Motor neuron (in vitro differentiated cells): ENCODE results near the gene PIN4. TPM values are rescaled to one million over a fixed set of nuclear protein-coding genes. Genes with fewer than 3 reads are reported as not detected.
"Not testable (repeated sequence)": the region's sequence is repeated elsewhere in the genome, so short reads cannot be mapped to it uniquely, and the experiment has no call there.

Experiments
- ATAC-seq, 8 experiments: fragments of 200-7000 bp; cut with Tn5 transposase; replicated peaks in 6 of 8; 2 replicates each; pipeline ENCODE4 v1.8.0; 2021; ENCODE audit warnings: mild to moderate bottlenecking in 8 of 8, moderate library complexity in 8 of 8
- H3K27ac ChIP-seq, 2 donors: fragments of 250-450 bp; sonication (Bioruptor Pico); 2 replicates each; pipeline ENCODE4 v1.9.0; 2021; ENCODE audit warnings: antibody characterized with exemption in 2 of 2, mild to moderate bottlenecking in 2 of 2, moderate library complexity in 1 of 2
- H3K4me1 ChIP-seq, 2 donors: fragments of 250-450 bp; sonication (Bioruptor Pico); replicated peaks in 1 of 2; 2 replicates each; pipeline ENCODE4 v1.6.1; 2021; ENCODE audit warnings: antibody characterized with exemption in 2 of 2, mild to moderate bottlenecking in 2 of 2, moderate library complexity in 1 of 2
- H3K4me3 ChIP-seq, 5 donors: fragments of 250-450 bp; sonication (Bioruptor Pico); 2 replicates each; pipeline ENCODE4 v1.9.0; 2021; ENCODE audit warnings: antibody characterized with exemption in 5 of 5, mild to moderate bottlenecking in 5 of 5, moderate library complexity in 4 of 5
- WGBS, 10 experiments: fragments of 450-650 bp; shearing (Covaris generic); methylation state at CpG; one replicate each; pipeline ENCODE4 v1.0.0; 2022; 5-methylcytosine and 5-hydroxymethylcytosine counted together
- in situ Hi-C, 9 experiments: fragments of 400-800 bp; cut with MboI; loops; one replicate each; pipeline ENCODE4 v1.15.0; 2021; ENCODE audit warnings: low sequenced_read_pairs in 9 of 9, low pct_unique_long_range_greater_than_20kb in 2 of 9; ENCODE audit not compliant: unreplicated experiment in 9 of 9
- total RNA-seq, 8 experiments: library from RNA; unstranded; fragments of 300-600 nt; gene quantifications; 2 replicates each; pipeline versions ENCODE4 v1.2.3 to v1.2.4, GENCODE V29; 2022

PIN4 gene
- total RNA-seq, 8 experiments from 2014 or later, result 20.5 to 54.3 (median 32.4) TPM

DNA sequence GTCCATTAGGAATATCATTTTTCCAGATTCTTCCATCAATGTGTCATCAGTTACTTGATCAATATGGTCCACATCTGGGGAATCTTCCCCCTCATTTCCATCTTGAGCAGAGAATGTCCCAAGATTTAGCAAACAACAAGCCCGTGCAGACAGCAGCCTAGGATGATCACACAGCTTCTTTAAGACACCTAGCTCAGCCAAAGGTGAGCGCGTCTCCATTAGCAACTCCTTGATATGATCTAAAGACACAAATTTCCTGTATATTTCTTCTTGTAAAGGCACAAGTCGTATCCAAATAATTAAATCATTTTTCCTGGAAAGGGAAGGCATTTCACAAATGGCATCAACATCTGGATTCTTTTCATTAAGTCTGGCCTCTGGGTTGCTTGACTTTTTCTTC lies 25.8 kb downstream of the PIN4 start:
- in situ Hi-C loops, result no loop called here
- Histone ChIP-seq H3K4me1 (no peaks in the 10 kb centered on the region), H3K4me3 (no peak overlapping the region), H3K27ac (no peak overlapping the region)
- no peak for ATAC-seq
- 20 to 100% (median 76%) methylated on average over 1 to 4 of the region's 4 CpGs; no CpG with 5 or more reads in 7 of the 10 experiments for WGBS, 10 experiments

DNA sequence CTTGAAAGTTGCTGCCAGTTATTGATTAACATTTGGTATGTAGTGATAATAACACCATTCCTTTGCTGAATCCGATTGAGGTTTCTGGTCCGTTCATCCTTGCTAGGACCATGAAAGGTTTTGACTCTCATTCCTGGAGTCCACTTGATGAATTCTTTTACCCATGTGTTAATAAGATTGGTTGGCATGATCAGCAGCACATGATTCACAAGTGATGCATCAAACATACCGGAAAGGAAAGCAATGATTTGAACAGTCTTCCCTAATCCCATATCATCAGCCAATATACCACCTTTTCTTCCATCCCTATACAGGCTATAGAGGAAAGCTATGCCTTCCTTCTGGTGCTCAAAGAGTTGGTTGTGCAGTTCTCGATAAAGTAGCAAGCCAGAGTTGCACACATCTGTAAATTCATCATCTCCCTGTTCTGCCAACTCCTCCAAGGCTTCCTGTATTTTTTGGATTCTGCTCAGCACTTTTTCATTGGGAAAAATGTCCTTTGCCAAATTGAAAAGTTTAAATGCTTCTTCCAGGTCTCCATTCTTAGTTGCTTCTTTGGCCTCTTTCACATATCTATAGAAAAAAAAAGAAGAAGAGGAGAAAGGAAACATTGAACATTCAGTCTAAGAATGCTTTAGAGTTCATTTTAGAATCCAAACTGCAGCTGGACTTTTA lies 26.7 kb downstream of the PIN4 start:
- no peaks in the 10 kb centered on the region for H3K4me1 ChIP-seq
- no peak overlapping the region for H3K27ac ChIP-seq
- no peak for ATAC-seq
- in situ Hi-C loops, result no loop called here
- no peak overlapping the region for H3K4me3 ChIP-seq
- WGBS, 10 experiments, result 20 to 100% (median 77%) methylated on average over 1 to 3 of the region's 4 CpGs; no CpG with 5 or more reads in 7 of the 10 experiments

DNA sequence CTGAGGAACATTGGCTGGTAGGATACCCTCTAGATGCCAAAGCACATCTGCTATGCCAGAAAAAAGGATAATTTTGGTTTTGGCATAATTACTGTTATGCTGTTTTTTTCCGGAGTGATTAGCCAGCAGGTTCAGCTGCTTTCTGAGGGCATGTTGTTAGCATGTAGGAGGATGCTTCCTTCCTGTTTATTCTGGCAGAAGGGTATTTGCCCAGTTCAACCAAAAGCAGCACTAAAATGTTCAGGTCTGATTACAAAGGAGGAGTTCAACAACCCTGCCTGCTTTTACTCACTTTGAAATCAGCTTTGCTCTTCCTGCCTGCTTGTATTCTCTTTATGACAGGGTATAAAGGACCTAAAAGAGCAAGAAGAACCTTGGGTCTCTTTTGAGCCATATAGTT lies 35.4 kb downstream of the PIN4 start:
- Histone ChIP-seq H3K4me3 (no peak overlapping the region), H3K4me1 (no peaks in the 10 kb centered on the region), H3K27ac (no peak overlapping the region)
- no peak for ATAC-seq
- in situ Hi-C loops, result no loop called here
- 0 to 57% methylated on average over 1 of the region's 1 CpG; no CpG with 5 or more reads in 8 of the 10 experiments for WGBS, 10 experiments

DNA sequence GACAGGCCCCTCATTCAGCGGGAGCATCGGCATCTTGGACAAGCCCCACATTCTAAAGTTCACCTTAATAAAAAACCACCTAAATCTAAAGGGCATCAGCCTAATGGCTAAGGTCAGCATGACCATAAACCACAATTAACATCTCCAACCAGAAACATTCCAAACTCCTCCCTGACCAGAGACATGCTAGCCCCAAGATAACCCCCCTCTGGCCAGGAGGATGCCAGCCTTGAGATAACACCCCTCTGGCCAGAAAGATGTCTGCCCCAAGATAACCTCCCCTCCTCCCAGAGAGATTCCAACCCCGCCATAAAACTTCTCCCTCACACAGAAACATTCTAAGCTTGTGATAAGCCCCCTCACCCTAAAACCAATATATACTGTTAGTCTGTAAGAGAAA lies 38.8 kb downstream of the PIN4 start:
- 58 to 100% (median 58%) methylated on average over 2 to 3 of the region's 3 CpGs; no CpG with 5 or more reads in 7 of the 10 experiments for WGBS, 10 experiments
- H3K4me3 ChIP-seq, H3K4me1 ChIP-seq, in situ Hi-C loops, H3K27ac ChIP-seq, ATAC-seq: not testable (repeated sequence)

DNA sequence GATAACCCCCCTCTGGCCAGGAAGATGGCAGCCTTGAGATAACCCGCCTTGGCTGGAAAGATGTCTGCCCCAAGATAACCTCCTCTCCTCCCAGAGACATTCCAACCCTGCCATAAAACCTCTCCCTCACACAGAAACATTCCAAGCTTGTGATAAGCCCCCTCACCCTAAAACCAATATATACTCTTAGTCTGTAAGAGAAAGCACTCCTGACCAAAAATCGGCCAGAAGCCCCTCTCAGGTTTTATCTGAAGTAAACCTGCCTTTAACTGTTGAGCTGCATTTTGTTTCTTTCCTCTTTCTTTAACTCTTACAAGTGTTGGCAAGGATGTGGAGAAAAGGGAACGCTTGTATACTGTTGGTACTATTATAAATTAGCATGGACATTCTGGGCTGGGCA lies 48.7 kb downstream of the PIN4 start:
- WGBS, 10 experiments, result 60 to 80% methylated on average over 1 of the region's 3 CpGs; no CpG with 5 or more reads in 8 of the 10 experiments
- Histone ChIP-seq H3K4me1 (no peaks in the 10 kb centered on the region), H3K27ac (no peak overlapping the region), H3K4me3 (no peak overlapping the region)
- no peak for ATAC-seq
- in situ Hi-C loops, result no loop called here

DNA sequence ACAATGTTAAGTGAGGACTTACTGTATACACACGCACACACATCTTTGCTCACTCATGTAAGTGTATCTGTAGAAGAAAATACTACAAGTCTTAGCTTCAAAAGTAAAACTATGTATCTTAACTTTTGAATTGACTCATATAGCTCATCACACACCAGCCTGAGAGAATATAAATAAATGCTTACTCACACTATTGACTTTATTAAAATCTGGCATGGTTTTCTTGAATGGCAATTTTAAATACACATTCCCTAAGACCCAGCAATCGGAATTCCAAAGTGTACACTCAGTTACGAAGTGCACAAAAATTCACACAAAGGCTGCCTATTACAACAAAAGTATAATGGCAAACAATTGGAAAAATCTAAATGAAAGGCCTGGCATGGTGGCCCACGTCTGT lies 55.3 kb downstream of the PIN4 start:
- Histone ChIP-seq H3K4me1 (no peaks in the 10 kb centered on the region), H3K4me3 (no peak overlapping the region), H3K27ac (no peak overlapping the region)
- WGBS, 10 experiments, result 64 to 80% methylated on average over 1 to 4 of the region's 4 CpGs; no CpG with 5 or more reads in 8 of the 10 experiments
- in situ Hi-C loops, result no loop called here
- no peak for ATAC-seq

DNA sequence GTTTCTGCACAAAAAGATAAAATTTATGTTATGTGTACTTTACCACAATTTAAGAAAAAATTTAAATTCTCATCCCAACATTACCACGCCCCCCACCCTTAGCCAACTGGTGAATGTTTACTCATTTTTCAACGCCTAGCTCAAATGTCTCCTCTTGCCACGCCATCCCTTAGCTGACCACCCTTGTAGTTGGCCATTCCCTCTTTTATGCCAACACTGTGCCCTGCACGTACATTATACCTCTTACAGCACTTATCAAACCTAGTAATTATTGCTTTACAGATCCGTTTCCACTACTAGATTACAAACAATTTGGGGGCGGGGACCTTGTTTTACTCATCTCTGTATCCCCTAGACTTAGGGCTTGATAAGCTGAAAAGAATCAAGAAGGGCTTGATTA lies 56.6 kb downstream of the PIN4 start:
- 0 to 40% (median 15%) methylated on average over 1 to 6 of the region's 6 CpGs; no CpG with 5 or more reads in 4 of the 10 experiments for WGBS, 10 experiments
- Histone ChIP-seq H3K4me3 (peak overlapping the region in 1 of 5 donors; percentile 41), H3K4me1 (no peaks in the 10 kb centered on the region), H3K27ac (no peak overlapping the region)
- ATAC-seq, result no peak
- in situ Hi-C loops, result no loop called here

DNA sequence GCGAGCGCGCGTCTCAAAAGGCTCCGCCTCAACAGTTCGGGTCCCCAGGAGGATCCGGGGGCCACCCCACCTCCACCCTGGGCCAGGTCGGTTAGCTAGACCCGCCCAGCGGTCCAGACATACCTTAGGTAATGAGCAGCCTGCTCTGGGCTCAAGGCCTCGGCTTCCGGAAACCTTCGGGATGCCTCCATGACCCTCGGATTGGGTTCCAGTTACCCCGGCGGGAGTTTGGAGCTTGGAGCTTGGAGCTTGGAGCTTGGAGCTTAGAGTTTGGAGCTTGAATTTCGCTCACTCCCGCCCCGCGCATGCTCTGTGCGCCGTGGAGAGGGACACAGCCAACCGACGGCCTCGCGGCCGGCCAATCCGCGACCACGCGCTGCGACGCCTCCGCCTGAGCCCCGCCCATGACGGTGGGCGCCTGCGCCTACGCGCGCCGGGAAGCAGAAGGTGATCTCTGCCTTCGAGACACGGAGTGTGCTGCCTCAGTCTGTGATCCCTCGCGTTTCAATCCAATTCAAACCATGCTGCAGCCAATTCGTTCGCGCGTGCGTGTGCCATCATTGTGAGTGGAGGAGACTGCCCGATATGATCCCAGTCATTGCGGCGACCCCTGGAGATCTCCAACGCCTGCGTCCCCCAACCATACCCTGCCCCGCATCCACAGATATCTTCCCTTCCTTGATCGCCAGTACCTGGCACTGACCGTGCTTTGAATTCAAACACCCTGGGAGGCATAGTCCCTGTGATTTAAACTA lies 57.3 kb downstream of the PIN4 start, which contains the start of gene ERCC6L:
Gene ERCC6L (minus strand): TSS at position 307 of the 755 bp plus-strand sequence. CDS start 116 bp downstream, at position 191.
- peak; percentile 94 to 100 (median 100) for ATAC-seq
- in situ Hi-C loops, result no loop called here
- H3K4me1 ChIP-seq, result no peaks in the 10 kb centered on the region
- H3K27ac ChIP-seq, result peak within 1 kb of the TSS in 1 of 2 donors; percentile 15
- 10 to 28% methylated on average over 4 to 7 of the region's 59 CpGs; no CpG with 5 or more reads in 8 of the 10 experiments for WGBS, 10 experiments
- peak within 1 kb of the TSS; percentile 25 to 41 (median 28) for H3K4me3 ChIP-seq

DNA sequence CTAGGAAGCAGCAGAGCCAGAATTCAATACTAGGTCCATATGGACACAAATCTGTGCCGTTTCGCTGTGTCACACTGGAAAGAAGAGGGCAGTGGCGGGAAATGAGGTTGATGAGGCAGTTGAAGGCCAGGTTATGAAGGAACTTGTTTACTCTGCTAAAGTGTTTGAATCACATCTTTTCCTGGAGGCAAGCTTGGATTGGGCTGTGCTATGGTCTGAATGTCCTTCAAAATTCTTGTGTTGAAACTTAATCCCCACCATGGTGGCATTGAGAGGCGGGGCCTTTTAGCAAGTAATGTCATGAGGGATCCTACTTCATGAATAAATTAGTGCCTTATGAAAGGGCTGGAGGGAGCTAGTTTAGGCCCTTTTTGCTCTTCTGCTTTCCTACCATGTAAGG lies 59.4 kb downstream of the PIN4 start:
- ATAC-seq, result no peak
- no peaks in the 10 kb centered on the region for H3K4me1 ChIP-seq
- H3K4me3 ChIP-seq, result no peak overlapping the region
- no peak overlapping the region for H3K27ac ChIP-seq
- in situ Hi-C loops, result no loop called here
- WGBS, 10 experiments, result 64% methylated on average over 4 of the region's 4 CpGs; no CpG with 5 or more reads in 9 of the 10 experiments

DNA sequence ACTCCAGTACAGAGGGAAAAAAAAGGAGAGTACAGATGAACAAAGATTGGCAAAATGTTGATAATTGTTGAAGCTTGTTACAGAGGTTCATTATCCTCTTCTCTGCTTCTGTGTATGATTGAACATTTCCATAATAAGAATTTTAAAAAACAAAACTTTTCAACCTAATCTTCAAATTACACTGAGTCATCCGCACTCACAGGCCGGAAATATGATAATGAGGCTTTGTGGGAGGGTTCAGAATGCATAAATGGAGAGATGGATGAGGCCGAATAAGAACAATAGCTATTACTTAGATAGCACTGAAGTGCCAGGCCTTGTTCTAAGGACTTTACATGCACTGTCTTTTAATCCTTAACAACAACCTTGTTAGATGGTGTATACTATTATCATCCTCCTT lies 61.9 kb downstream of the PIN4 start:
- in situ Hi-C loops, result no loop called here

DNA sequence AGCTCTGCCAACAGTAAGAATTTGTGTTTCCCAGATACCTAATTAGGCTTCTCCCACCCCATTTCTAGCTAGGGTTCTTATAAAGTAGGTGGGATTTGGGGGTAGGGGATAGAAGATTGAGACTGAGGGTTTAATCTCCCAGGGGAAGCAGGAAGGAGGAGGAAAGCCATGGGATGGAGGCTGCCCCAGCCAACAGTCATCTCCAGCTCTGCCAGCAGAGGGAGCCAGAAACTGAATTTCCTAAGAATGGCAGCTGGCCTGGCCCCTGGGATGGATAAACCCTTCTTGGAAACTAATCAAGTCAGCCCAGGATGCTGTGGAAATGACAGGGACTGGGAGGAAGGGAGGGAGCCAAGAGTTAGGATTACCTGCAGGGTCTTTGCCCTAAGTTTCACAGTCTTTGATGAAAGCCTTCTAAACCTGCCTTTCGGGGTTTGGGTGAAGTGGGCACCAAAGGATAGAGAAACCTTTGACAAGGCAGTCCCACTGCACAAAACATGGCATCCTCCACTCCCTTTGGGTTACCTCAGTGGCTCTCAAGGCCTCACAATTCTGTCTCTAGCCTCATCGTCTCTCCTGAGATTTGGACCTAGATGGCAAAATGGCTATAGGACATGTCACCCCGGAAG lies 64.0 kb downstream of the PIN4 start:
- Histone ChIP-seq H3K27ac (no peak overlapping the region), H3K4me3 (no peak overlapping the region), H3K4me1 (no peaks in the 10 kb centered on the region)
- in situ Hi-C loops, result no loop called here
- 59 to 71% methylated on average over 2 to 3 of the region's 3 CpGs; no CpG with 5 or more reads in 8 of the 10 experiments for WGBS, 10 experiments
- peak in 3 of 8 experiments; percentile 56 to 80 (median 70) for ATAC-seq

More for the DNA sequence above, 61.9 kb downstream of the PIN4 start:
- 4 to 29% (median 8%) methylated on average over 1 to 3 of the region's 3 CpGs; no CpG with 5 or more reads in 6 of the 10 experiments for WGBS, 10 experiments
- Histone ChIP-seq H3K27ac (no peak overlapping the region), H3K4me3 (no peak overlapping the region), H3K4me1 (no peaks in the 10 kb centered on the region)
- peak in 2 of 8 experiments; percentile 45 to 60 for ATAC-seq

DNA sequence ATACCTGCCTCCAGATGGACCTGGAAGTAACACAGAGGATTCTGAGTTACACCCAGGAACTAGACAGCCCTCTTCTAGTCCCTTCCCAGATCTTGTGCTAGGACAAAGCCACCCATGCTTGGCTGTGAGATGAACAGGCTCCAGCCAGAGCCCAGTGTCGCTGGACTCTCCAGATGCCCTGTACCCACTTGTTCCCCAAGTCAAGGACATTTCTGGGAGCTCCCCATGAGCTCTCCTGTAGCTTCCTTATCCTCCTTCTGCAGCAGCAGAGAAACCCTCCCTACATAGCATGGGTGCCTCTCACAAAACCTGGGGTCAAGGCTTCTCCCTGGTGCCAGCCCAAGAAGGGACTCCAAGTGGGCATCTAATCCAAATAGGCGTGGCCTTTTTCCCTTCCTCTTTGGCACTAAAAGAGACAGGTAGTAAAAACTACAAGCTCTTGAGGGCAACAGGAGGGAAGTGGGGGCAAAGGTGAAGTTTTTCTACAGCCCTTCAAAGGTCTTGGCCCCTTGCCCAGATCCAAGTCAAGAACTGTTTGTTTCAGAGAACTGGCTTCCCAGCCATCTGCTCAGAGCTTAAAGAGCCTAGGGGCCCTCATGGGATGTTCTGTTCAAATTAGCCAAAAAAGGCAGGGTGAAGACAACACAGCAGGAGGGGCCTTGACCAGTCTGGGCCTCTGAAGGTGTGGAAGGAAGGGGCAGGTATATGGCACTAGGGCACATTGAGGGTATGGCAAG lies 65.8 kb downstream of the PIN4 start:
- in situ Hi-C loops, result no loop called here
- H3K27ac ChIP-seq, result no peak overlapping the region
- ATAC-seq, result no peak
- H3K4me3 ChIP-seq, result no peak overlapping the region
- H3K4me1 ChIP-seq, result no peaks in the 10 kb centered on the region
- 38% methylated on average over 2 of the region's 2 CpGs; no CpG with 5 or more reads in 9 of the 10 experiments for WGBS, 10 experiments
